Progenitor cell of endocrine pancreas (in vitro differentiated cells): ENCODE results near the gene MRNIP. TPM values are rescaled to one million over a fixed set of nuclear protein-coding genes. Genes with fewer than 3 reads are reported as not detected.

ENCODE experiments used
- DNase-seq: peaks from one replicate; pipeline ENCODE4 v3.0.0; 2021; ENCODE audit warnings: low spot score; ENCODE audit not compliant: unreplicated experiment
- H3K27ac Mint-ChIP-seq: 2 replicates; pipeline ENCODE4 v1.8.0; 2021; ENCODE audit warnings: mild to moderate bottlenecking, moderate library complexity, mixed read lengths
- H3K27me3 Mint-ChIP-seq: 2 replicates; pipeline ENCODE4 v1.8.0; 2021; ENCODE audit warnings: mixed read lengths
- H3K36me3 Mint-ChIP-seq: 2 replicates; pipeline ENCODE4 v1.8.0; 2022; ENCODE audit warnings: mixed read lengths; ENCODE audit not compliant: insufficient read depth
- H3K4me1 Mint-ChIP-seq: 2 replicates; pipeline ENCODE4 v1.8.0; 2021; ENCODE audit warnings: low read depth, mixed read lengths
- H3K4me3 Mint-ChIP-seq: 2 replicates; pipeline ENCODE4 v1.8.0; 2021; ENCODE audit warnings: low read depth, mild to moderate bottlenecking, moderate library complexity, mixed read lengths
- H3K9me3 Mint-ChIP-seq: 2 replicates; pipeline ENCODE4 v1.8.0; 2021; ENCODE audit warnings: low read depth, mixed read lengths
- CTCF ChIP-seq: fragments of 200-600 bp; sonication (generic); IDR thresholded peaks from one replicate; pipeline ENCODE4 v1.5.0; 2021; ENCODE audit warnings: antibody characterized with exemption, mild to moderate bottlenecking; ENCODE audit not compliant: unreplicated experiment
- total RNA-seq: library from RNA; stranded (reverse); gene quantifications from 2 replicates; pipeline ENCODE4 v1.2.1, GENCODE V29; 2021

MRNIP gene
- total RNA-seq, 1 donor from 2014 or later: 63.4 TPM

GRCh38 chr5:179860301-179860700, 1.7 kb upstream of the MRNIP start:
- peak overlapping the region; percentile 9 for H3K27ac Mint-ChIP-seq
- H3K27me3 Mint-ChIP-seq: no peaks in the 10 kb centered on the region
- H3K4me1 Mint-ChIP-seq: peaks cover 5% of the 10 kb centered on the region
- TF ChIP-seq CTCF: no peak
- no peak for DNase-seq
- peaks cover 16% of the 10 kb centered on the region for H3K36me3 Mint-ChIP-seq
- no peaks in the 10 kb centered on the region for H3K9me3 Mint-ChIP-seq
- peak overlapping the region; percentile 93 for H3K4me3 Mint-ChIP-seq

- H3K9me3 Mint-ChIP-seq: no peaks in the 10 kb centered on the region
- DNase-seq: no peak
- H3K4me3 Mint-ChIP-seq: peak overlapping the region; percentile 93
- H3K27ac Mint-ChIP-seq: peak overlapping the region; percentile 97
- no peaks in the 10 kb centered on the region for H3K27me3 Mint-ChIP-seq
- H3K36me3 Mint-ChIP-seq: peaks cover 11% of the 10 kb centered on the region
- no peak for TF ChIP-seq CTCF
- peaks cover 5% of the 10 kb centered on the region for H3K4me1 Mint-ChIP-seq
Measured at GRCh38 chr5:179858241-179858585, 404 bp downstream of the MRNIP start.

DNA sequence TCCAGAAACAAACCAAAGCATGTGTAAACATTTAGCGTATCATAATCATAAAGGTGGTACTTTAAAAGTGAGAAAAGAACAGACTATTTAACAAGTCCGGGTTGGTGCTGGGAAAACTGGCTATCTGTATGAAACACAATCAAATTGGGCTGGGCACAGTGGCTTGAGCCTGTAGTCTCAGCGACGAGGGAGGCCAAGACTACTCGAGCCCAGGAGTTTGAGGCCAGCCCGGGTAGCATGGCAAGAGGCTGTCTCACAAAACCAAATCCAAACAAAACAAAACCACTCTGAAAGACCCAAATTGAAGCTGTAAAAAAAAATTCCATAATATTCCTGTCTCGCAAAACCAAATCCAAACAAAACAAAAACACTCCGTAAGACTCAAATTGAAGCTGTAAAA, 4.3 kb downstream of the MRNIP start:
- TF ChIP-seq CTCF: no peak
- no peaks in the 10 kb centered on the region for H3K9me3 Mint-ChIP-seq
- H3K27me3 Mint-ChIP-seq: no peaks in the 10 kb centered on the region
- H3K4me3 Mint-ChIP-seq: no peak overlapping the region
- peaks cover 4% of the 10 kb centered on the region for H3K36me3 Mint-ChIP-seq
- peaks cover 1% of the 10 kb centered on the region for H3K4me1 Mint-ChIP-seq
- no peak for DNase-seq
- H3K27ac Mint-ChIP-seq: no peak overlapping the region

- no peak overlapping the region for H3K27ac Mint-ChIP-seq
- no peak for TF ChIP-seq CTCF
- no peak overlapping the region for H3K4me3 Mint-ChIP-seq
- no peak for DNase-seq
- no peaks in the 10 kb centered on the region for H3K27me3 Mint-ChIP-seq
- H3K4me1 Mint-ChIP-seq: peaks cover 1% of the 10 kb centered on the region
- no peaks in the 10 kb centered on the region for H3K9me3 Mint-ChIP-seq
- H3K36me3 Mint-ChIP-seq: peaks cover 4% of the 10 kb centered on the region
Measured at GRCh38 chr5:179852993-179853547, 5.5 kb downstream of the MRNIP start.

DNA sequence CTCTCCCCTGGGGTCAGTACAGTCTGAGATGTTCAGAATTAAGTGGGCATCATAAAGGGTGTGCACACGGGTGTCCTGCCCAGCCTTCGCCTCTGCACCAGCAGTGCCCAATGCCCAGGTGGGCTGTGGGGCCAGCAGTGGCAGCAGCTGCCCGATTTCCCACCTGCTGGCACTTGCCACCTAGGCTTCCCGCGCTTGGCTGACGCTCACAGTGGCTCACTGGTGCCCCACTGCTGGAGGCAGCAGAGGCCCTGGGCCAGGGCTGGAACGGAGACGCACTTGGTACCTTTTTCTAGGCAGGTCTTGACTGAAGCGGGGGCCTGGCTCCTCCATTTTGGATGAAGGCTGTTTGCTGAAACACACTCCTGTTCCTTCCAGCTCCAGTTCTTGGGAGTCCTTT, 17.0 kb downstream of the MRNIP start:
- no peak for DNase-seq
- peaks cover 49% of the 10 kb centered on the region for H3K36me3 Mint-ChIP-seq
- H3K9me3 Mint-ChIP-seq: peaks cover 9% of the 10 kb centered on the region
- no peak overlapping the region for H3K4me3 Mint-ChIP-seq
- no peaks in the 10 kb centered on the region for H3K4me1 Mint-ChIP-seq
- no peak for TF ChIP-seq CTCF
- no peak overlapping the region for H3K27ac Mint-ChIP-seq
- H3K27me3 Mint-ChIP-seq: no peaks in the 10 kb centered on the region
